NCI-H460 (cell line): ENCODE data around the gene PCYT2. TPM values are rescaled to one million over a fixed set of nuclear protein-coding genes. Genes with fewer than 3 reads are reported as not detected.

ENCODE experiments used
- DNase-seq: peaks from one replicate; pipeline ENCODE4 v3.0.0-alpha.2; 2016; ENCODE audit warnings: low read depth; ENCODE audit errors: extremely low read depth
- total RNA-seq: library from RNA; depleted of rRNA; stranded (reverse); fragments of >200 nt; shearing (Covaris generic); gene quantifications from 2 replicates; pipeline ENCODE4 v1.2.3, GENCODE V29; 2014

PCYT2 gene
- total RNA-seq, 1 experiment from 2014 or later = 3.4 TPM

- DNase-seq = no peak
Observed at GRCh38 chr17:81916234-81917001, 5.2 kb upstream of the PCYT2 start.

- DNase-seq = no peak
Observed at GRCh38 chr17:81915331-81915730, 4.1 kb upstream of the PCYT2 start.

- no peak for DNase-seq
Observed at GRCh38 chr17:81914103-81914850, 3.1 kb upstream of the PCYT2 start.

- no peak for DNase-seq
Observed at GRCh38 chr17:81913394-81914102, 2.3 kb upstream of the PCYT2 start.

GRCh38 chr17:81912441-81913309 is 1.5 kb upstream of the PCYT2 start:
- DNase-seq = no peak

GRCh38 chr17:81911969-81912368 is 770 bp upstream of the PCYT2 start:
- DNase-seq = no peak

- DNase-seq = no peak
Observed at GRCh38 chr17:81910840-81911276, 341 bp downstream of the PCYT2 start.

GRCh38 chr17:81909966-81910839 is 996 bp downstream of the PCYT2 start:
- no peak for DNase-seq

GRCh38 chr17:81909231-81909630 is 2.0 kb downstream of the PCYT2 start:
- no peak for DNase-seq

- no peak for DNase-seq
Observed at GRCh38 chr17:81908793-81909192, 2.4 kb downstream of the PCYT2 start.

- DNase-seq = no peak
Observed at GRCh38 chr17:81907219-81908145, 3.7 kb downstream of the PCYT2 start.

GRCh38 chr17:81906476-81907218 is 4.6 kb downstream of the PCYT2 start:
- no peak for DNase-seq

GRCh38 chr17:81905993-81906392 is 5.2 kb downstream of the PCYT2 start:
- DNase-seq = no peak

- DNase-seq = no peak
Observed at GRCh38 chr17:81905424-81905875, 5.7 kb downstream of the PCYT2 start.

GRCh38 chr17:81904600-81905423 is 6.4 kb downstream of the PCYT2 start:
- no peak for DNase-seq

- no peak for DNase-seq
Observed at GRCh38 chr17:81903896-81904599, 7.2 kb downstream of the PCYT2 start.
